Esophagus (tissue), 2 donors: ENCODE measurements around the gene ZNF300. TPM values are rescaled to one million over a fixed set of nuclear protein-coding genes. Genes with fewer than 3 reads are reported as not detected.
"Not testable (repeated sequence)": the region's sequence is repeated elsewhere in the genome, so short reads cannot be mapped to it uniquely, and the experiment has no call there.

ENCODE experiments used
- H3K27ac ChIP-seq, 2 donors: one replicate each; pipeline ENCODE4 v1.5.1; 2013; ENCODE audit warnings: low read depth in 2 of 2, mild to moderate bottlenecking in 2 of 2, inconsistent platforms in 1 of 2, low read length in 1 of 2, moderate library complexity in 1 of 2
- H3K27me3 ChIP-seq, 2 donors: one replicate each; pipeline ENCODE4 v1.6.1; 2013; ENCODE audit warnings: low read length in 2 of 2, control low read depth in 1 of 2, mild to moderate bottlenecking in 1 of 2; ENCODE audit not compliant: insufficient read depth in 2 of 2, control insufficient read depth in 1 of 2
- H3K36me3 ChIP-seq, 2 donors: one replicate each; pipeline ENCODE4 v1.6.1; 2013; ENCODE audit warnings: low read length in 1 of 2; ENCODE audit not compliant: control insufficient read depth in 2 of 2, insufficient read depth in 2 of 2
- H3K4me1 ChIP-seq, 2 donors: one replicate each; pipeline ENCODE4 v1.6.1; 2013; ENCODE audit warnings: low read length in 1 of 2; ENCODE audit not compliant: control insufficient read depth in 2 of 2, insufficient read depth in 2 of 2
- H3K4me3 ChIP-seq, 2 donors: one replicate each; pipeline ENCODE4 v1.5.1; 2013; ENCODE audit warnings: low read length in 2 of 2, mild to moderate bottlenecking in 2 of 2, low read depth in 1 of 2, moderate library complexity in 1 of 2
- H3K9me3 ChIP-seq, 2 donors: one replicate each; pipeline ENCODE4 v1.6.1; 2013; ENCODE audit warnings: mild to moderate bottlenecking in 2 of 2, low read depth in 1 of 2, low read length in 1 of 2, moderate library complexity in 1 of 2; ENCODE audit not compliant: control insufficient read depth in 2 of 2, insufficient read depth in 1 of 2
- WGBS, 2 donors: extraction: QIAGEN DNeasy Blood & Tissue Kit; methylation state at CpG; one replicate each; pipeline ENCODE4 v1.1.7; 2013; 5-methylcytosine and 5-hydroxymethylcytosine counted together
- polyA plus RNA-seq, 2 donors: library from polyadenylated mRNA; stranded (reverse); fragments of 200-250 nt; gene quantifications; one replicate each; pipeline ENCODE4 v1.2.3, GENCODE V29; 2013
- donor health status: healthy with polysubstance abuse.
- donor health status: Bipolar disorder and iron deficiency.

Gene ZNF300
- polyA plus RNA-seq, 2 donors, result 4.0 to 12.6 TPM

DNA sequence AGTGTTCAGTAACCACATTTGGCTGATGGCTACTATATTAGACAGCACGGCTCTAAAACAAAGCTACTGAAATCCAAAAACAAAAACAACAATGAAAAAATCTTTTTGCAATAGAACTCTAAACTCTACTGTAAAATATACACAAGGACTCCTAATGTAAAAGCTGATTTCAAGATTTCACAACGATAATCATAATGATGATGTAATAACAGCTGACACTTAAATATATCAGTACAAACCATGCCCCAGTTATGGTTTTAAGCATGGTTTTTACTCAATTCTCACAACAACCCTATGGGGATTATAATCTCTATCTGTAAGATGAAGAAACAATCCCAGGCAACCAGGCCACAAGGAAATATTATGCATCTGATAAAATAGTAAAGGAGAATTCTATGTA is 3.3 kb downstream of the ZNF300 start:
- Histone ChIP-seq H3K4me1 (no peaks in the 10 kb centered on the region), H3K4me3 (no peak overlapping the region), H3K9me3 (peaks cover 2 to 10% of the 10 kb centered on the region in 2 donors), H3K27ac (no peak overlapping the region), H3K36me3 (peaks cover 4 to 7% of the 10 kb centered on the region in 2 donors), H3K27me3 (no peaks in the 10 kb centered on the region)
- WGBS, 2 donors, result 96 to 97% methylated on average over 2 of the region's 2 CpGs

DNA sequence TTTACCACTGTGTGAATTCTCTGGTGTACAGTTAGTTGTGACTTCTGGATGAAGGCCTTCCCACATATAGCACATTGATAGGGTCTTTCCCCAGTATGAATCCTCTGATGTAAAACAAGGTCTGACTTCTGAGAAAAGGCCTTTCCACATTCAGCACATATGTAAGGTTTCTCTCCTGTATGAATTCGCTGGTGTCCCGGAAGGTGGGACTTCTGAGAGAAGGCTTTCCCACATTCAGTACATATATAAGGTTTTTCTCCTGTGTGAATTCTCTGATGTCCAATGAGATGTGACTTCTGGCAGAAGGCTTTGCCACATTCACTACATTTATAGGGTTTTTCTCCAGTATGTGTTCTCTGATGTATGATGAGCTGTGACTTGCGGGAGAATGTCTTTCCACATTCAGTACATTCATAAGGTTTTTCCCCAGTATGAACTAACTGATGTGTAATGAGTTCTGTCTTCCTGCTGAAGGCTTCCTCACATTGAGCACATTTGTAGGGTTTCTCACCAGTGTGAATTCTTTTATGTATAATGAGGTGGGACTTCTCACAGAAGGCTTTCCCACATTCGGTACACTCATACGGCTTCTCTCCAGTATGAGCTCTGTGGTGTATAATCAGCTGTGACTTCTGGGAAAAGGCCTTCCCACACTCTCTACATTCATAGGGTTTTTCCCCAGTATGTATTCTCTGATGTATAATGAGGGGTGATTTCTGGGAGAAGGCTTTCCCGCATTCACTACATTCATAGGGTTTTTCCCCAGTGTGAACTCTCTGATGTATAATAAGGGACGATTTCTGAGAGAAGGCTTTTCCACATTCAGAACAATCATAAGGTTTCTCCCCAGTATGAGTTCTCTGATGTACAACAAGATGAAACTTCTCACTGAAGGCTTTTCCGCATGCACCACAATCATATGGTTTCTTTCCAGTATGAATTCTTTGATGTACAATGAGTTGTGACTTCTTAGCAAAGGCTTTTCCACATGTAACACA is 9.1 kb downstream of the ZNF300 start:
- Histone ChIP-seq H3K4me1 (no peaks in the 10 kb centered on the region), H3K4me3 (peak overlapping the region in 1 of 2 donors; percentile 7), H3K9me3 (peaks cover 14% of the 10 kb centered on the region in 2 donors), H3K27ac (no peak overlapping the region), H3K27me3 (no peaks in the 10 kb centered on the region), H3K36me3 (peaks cover 6 to 7% of the 10 kb centered on the region in 2 donors)
- 97 to 98% methylated on average over 8 of the region's 8 CpGs for WGBS, 2 donors

DNA sequence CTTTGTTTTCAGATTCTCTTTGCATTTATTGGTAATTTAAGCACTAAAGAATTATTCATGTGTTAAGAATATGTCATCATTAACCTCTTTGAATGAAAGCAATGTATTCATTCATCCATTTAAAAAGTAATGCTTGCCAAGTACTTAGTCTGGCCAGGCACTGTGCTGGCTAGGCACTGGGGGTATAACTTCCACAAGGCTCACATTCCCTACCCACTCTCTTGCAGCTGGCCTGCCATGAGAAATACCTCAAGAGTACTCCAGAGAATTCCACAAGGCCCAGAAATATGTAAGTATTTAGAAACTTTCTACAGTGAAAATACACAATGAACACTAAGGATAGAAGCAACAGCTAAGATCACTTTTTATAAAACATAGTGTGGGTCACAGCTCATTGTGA is 25.4 kb downstream of the ZNF300 start:
- H3K9me3 ChIP-seq, result peaks cover 5% of the 10 kb centered on the region in 2 donors
- no peak overlapping the region for H3K4me3 ChIP-seq
- no peaks in the 10 kb centered on the region for H3K27me3 ChIP-seq
- no peaks in the 10 kb centered on the region for H3K4me1 ChIP-seq
- no peaks in the 10 kb centered on the region for H3K36me3 ChIP-seq
- no peak overlapping the region for H3K27ac ChIP-seq

- WGBS, 2 donors, result 77 to 82% methylated on average over 1 of the region's 1 CpG
- Histone ChIP-seq H3K27ac (no peak overlapping the region), H3K9me3 (peaks cover 0 to 4% of the 10 kb centered on the region in 2 donors)
Observed at GRCh38 chr5:150862070-150862469, 42.7 kb downstream of the ZNF300 start.

DNA sequence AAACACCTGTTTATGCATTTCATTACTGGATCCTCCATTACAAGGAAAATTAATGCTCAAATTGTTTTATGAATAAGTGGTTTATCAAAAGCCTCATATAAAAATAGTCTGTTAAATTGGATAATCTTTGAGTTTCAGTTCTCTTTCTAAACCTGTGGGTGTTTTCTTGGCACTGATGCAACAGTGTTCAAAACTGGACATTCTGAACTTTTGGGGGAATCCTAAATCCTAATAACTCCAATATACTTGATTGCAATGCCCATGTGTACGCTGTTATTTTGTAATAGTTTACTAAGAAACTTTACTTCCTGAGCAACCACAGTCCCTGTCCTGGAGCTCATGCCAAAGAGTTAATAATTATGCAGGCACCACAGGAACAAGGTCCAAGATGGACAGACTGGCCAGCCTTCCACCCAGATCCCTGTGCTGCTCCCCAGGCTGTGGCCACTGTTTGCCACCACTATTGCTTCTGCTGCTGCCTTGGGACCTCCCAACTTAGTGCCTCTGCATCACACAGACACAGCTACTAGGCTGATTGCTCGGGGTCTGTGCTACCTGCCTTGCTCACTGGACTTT is 44.4 kb downstream of the ZNF300 start:
- H3K9me3 ChIP-seq, result peaks cover 0 to 4% of the 10 kb centered on the region in 2 donors
- WGBS, 2 donors, result 54 to 64% methylated on average over 2 of the region's 2 CpGs
- H3K36me3 ChIP-seq, result no peaks in the 10 kb centered on the region
- H3K4me1 ChIP-seq, result no peaks in the 10 kb centered on the region
- H3K4me3 ChIP-seq, result no peak overlapping the region
- H3K27ac ChIP-seq, result no peak overlapping the region
- H3K27me3 ChIP-seq, result no peaks in the 10 kb centered on the region

More at GRCh38 chr5:150862070-150862469, 42.7 kb downstream of the ZNF300 start:
- Histone ChIP-seq H3K36me3 (no peaks in the 10 kb centered on the region), H3K4me1 (no peaks in the 10 kb centered on the region), H3K27me3 (no peaks in the 10 kb centered on the region), H3K4me3 (no peak overlapping the region)

DNA sequence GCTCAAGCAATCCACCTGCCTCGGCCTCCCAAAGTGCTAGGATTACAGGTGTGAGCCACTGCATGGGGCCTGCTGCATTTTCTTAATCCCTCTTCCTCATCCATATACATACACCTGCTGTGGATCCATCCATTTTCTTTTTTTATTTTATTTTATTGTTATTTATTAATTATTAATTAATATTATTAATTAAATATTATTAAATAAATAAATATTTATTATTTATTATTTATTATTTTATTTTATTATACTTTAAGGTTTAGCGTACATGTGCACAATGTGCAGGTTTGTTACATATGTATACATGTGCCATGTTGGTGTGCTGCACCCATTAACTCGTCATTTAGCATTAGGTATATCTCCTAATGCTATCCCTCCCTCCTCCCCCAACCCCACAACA is 48.1 kb downstream of the ZNF300 start:
- not testable (repeated sequence) for H3K27ac ChIP-seq, H3K4me1 ChIP-seq, H3K27me3 ChIP-seq, H3K36me3 ChIP-seq, H3K4me3 ChIP-seq, H3K9me3 ChIP-seq
- 62 to 79% methylated on average over 3 of the region's 3 CpGs for WGBS, 2 donors

DNA sequence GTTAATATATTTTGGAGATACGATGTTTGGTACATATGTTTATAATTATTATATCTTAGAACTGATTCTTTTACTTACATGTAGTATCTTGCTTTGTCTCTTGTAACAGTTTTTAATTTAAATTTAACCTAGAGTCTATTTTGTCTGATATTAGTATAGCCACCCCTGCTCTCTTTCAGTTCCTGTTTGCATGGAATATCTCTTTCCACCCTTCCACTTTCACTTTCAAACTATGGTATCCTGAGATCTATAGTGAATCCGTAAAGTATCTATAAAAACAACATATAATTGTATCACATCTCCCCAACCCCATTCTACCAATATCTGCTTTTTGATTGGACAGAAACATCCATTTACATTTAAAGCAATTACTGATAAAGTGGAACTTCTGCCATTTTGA is 51.2 kb downstream of the ZNF300 start:
- no peaks in the 10 kb centered on the region for H3K9me3 ChIP-seq
- H3K27me3 ChIP-seq, result no peaks in the 10 kb centered on the region
- WGBS, 2 donors, result 84 to 90% methylated on average over 2 of the region's 2 CpGs
- no peaks in the 10 kb centered on the region for H3K36me3 ChIP-seq
- no peaks in the 10 kb centered on the region for H3K4me1 ChIP-seq
- H3K4me3 ChIP-seq, result no peak overlapping the region
- H3K27ac ChIP-seq, result no peak overlapping the region

GRCh38 chr5:150851039-150851438 is 53.7 kb downstream of the ZNF300 start:
- no peak overlapping the region for H3K27ac ChIP-seq
- H3K36me3 ChIP-seq, result no peaks in the 10 kb centered on the region
- 55 to 69% methylated on average over 3 of the region's 3 CpGs for WGBS, 2 donors

DNA sequence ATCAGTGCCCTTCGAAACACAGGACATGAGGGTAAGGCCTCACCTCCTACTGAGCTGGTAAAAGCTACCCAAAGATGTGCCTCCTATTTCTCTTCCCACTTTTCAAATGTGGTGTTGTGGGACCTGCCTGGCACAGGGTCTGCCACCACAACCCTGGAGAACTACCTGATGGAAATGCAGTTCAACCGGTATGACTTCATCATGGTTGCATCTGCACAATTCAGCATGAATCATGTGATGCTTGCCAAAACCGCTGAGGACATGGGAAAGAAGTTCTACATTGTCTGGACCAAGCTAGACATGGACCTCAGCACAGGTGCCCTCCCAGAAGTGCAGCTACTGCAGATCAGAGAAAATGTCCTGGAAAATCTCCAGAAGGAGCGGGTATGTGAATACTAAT is 56.5 kb downstream of the ZNF300 start:
- Histone ChIP-seq H3K4me1 (no peaks in the 10 kb centered on the region), H3K4me3 (no peak overlapping the region), H3K36me3 (no peaks in the 10 kb centered on the region), H3K27me3 (no peaks in the 10 kb centered on the region), H3K27ac (no peak overlapping the region), H3K9me3 (no peaks in the 10 kb centered on the region)
- 66 to 71% methylated on average over 4 of the region's 4 CpGs for WGBS, 2 donors

More at GRCh38 chr5:150851039-150851438, 53.7 kb downstream of the ZNF300 start:
- no peaks in the 10 kb centered on the region for H3K4me1 ChIP-seq
- H3K9me3 ChIP-seq, result no peaks in the 10 kb centered on the region
- no peaks in the 10 kb centered on the region for H3K27me3 ChIP-seq
- no peak overlapping the region for H3K4me3 ChIP-seq
